Stimulated activated memory B cell treated with anti-CD40 and anti-IgM and Interleukin-4, amounts not matched to agents 10 μg/mL and 1 μg/mL and 100 μg/mL, for 72 hours (primary cell): ENCODE measurements around the gene POU4F1.
A peak's percentile ranks its signal among the peaks of the same experiment; 100 is the strongest.

Source experiments
- ATAC-seq: fragments of 150-1000 bp; cut with Tn5 transposase; 2 replicates; pipeline ENCODE4 v1.10.0; 2021
- H3K27ac Mint-ChIP-seq: one replicate; pipeline ENCODE4 v1.8.0; 2022; ENCODE audit warnings: mild to moderate bottlenecking, mixed read lengths
- H3K27me3 Mint-ChIP-seq: one replicate; pipeline ENCODE4 v1.8.0; 2022; ENCODE audit warnings: mixed read lengths
- H3K36me3 Mint-ChIP-seq: one replicate; pipeline ENCODE4 v1.8.0; 2022; ENCODE audit warnings: mixed read lengths
- H3K4me1 Mint-ChIP-seq: one replicate; pipeline ENCODE4 v1.8.0; 2022; ENCODE audit warnings: mixed read lengths
- H3K4me3 Mint-ChIP-seq: one replicate; pipeline ENCODE4 v1.8.0; 2022; ENCODE audit warnings: mild to moderate bottlenecking, moderate library complexity, mixed read lengths
- H3K9me3 Mint-ChIP-seq: one replicate; pipeline ENCODE4 v1.8.0; 2022; ENCODE audit warnings: mixed read lengths

The POU4F1 gene

DNA sequence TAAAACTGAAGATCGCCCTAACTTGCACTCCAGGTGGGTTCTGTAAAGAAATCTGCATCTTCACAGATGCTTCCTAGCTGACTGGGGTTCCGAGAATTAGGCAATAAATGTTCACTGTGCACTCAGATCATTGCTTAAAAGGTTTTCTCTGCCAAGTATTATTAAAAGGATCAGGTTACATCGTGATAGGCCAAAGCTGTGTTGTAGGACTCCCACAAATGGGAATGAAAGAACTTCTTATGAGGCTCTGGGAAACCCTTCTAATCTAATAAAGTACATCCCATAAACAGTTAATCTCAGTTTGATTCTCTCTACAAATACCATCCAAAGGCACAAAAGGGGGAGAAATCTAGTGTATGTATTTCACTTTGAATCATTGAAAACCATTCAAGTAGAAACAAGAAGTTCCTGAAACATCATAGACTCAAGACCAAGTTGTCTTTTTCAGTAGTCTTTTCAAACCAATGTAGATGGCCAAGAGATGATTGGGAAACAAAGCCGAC, 7.1 kb upstream of the POU4F1 start:
- ATAC-seq: no peak
- H3K27ac Mint-ChIP-seq: no peak overlapping the region
- peaks cover 54% of the 10 kb centered on the region for H3K27me3 Mint-ChIP-seq
- no peaks in the 10 kb centered on the region for H3K9me3 Mint-ChIP-seq
- H3K36me3 Mint-ChIP-seq: peaks cover 14% of the 10 kb centered on the region
- peaks cover 40% of the 10 kb centered on the region for H3K4me1 Mint-ChIP-seq
- no peak overlapping the region for H3K4me3 Mint-ChIP-seq

DNA sequence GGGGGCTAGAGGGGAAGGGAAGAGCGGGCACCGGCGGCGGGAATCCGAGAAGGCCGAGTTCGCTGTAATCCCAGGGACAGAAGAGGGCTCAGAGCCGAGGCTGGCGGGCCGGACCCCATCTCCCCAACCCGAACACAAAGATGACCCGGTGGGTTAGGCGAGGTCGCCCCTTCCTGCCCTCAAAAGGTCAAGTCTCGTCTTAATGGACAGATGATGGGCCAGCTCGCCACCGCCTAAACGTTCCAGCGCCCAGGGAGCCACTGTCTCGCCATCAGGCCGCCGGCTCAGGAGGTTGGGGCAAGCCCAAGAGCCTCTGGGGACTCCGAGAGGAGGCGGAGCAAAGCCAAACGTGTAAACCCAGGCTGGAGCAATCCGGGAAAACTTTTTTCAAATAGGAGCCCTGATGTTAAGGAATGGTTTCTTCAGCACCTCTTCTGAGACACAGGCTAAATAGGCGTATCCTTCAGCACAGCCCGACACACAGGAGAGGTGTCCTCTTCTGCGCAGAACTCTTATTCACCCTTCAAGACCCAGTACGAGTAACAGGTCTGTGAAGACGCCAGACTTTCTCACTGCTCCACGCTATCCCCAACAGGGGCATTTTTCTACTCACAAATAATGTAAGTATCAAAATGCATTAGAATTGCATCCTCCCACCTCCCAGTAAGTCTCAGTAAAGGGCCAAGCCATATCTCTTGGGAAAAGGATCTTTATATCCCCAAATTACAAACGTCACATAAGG, 6.3 kb upstream of the POU4F1 start:
- Mint-ChIP-seq H3K4me1 (peaks cover 40% of the 10 kb centered on the region), H3K4me3 (peak overlapping the region; percentile 91), H3K27ac (no peak overlapping the region), H3K9me3 (no peaks in the 10 kb centered on the region), H3K27me3 (peaks cover 62% of the 10 kb centered on the region), H3K36me3 (peaks cover 6% of the 10 kb centered on the region)
- ATAC-seq: no peak

GRCh38 chr13:78608688-78609463, 5.5 kb upstream of the POU4F1 start:
- H3K36me3 Mint-ChIP-seq: no peaks in the 10 kb centered on the region
- no peak overlapping the region for H3K27ac Mint-ChIP-seq
- peaks cover 70% of the 10 kb centered on the region for H3K27me3 Mint-ChIP-seq
- no peak for ATAC-seq
- H3K9me3 Mint-ChIP-seq: no peaks in the 10 kb centered on the region
- H3K4me3 Mint-ChIP-seq: peak overlapping the region; percentile 91
- H3K4me1 Mint-ChIP-seq: peaks cover 44% of the 10 kb centered on the region

DNA sequence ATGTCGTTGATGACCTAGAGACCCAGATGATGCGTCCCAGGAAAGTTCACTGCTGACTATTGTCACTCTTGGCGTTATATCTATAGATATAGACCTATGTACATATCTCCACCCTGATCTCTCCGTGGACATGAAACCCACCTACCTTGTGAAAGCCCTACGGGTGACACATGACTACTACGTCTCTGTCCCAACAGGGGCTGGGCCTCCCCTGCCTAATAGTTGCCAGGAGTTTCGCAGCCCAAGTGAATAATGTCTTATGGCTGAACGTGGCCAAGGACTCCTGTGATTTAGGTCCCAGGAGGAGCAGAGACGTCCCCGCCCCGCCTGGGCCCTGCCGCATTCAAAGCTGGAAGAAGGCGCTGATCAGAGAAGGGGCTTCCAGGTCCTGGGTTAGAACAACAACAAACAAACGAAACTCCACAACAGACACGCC, 4.9 kb upstream of the POU4F1 start:
- H3K4me3 Mint-ChIP-seq: peak overlapping the region; percentile 50
- no peak for ATAC-seq
- no peaks in the 10 kb centered on the region for H3K9me3 Mint-ChIP-seq
- peaks cover 51% of the 10 kb centered on the region for H3K4me1 Mint-ChIP-seq
- H3K27ac Mint-ChIP-seq: no peak overlapping the region
- peaks cover 76% of the 10 kb centered on the region for H3K27me3 Mint-ChIP-seq
- no peaks in the 10 kb centered on the region for H3K36me3 Mint-ChIP-seq

DNA sequence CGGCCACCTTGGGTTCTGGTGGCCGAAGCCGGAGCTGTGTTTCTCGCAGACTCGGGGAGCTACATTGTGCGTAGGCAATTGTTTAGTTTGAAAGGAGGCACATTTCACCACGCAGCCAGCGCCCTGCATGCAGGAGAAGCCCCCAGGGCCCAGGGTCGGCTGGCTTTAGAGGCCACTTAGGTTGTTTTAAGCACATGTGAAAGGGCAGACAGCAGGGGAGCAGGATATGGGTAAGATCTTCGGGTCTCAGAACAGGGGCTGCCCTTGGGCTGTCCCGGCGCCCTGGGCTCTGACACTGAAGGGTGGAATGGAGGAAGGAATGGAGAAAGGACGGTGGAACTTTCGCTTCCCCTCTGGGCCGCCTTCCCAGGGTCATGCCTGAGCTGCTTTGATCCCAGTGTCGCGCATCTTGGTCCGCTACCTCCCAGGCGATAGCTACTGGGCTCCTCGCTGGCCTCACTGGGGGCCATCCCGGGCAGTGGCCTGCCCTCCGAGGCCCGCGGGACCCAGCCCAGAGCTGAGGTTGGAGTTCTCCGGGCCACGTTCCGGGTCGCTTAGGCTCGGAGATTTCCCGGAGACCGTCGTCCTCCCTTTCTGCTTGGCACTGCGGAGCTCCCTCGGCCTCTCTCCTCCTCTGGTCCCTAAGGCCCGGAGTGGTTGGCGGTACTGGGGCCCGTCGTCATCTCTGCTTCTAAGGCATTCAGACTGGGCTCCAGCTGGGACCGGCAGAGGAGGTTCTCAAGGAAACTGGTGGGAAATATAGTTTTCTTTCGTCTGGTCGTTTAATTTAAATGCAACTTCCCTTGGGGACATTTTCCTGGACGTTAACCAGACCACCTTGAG, 4.3 kb upstream of the POU4F1 start:
- no peaks in the 10 kb centered on the region for H3K9me3 Mint-ChIP-seq
- no peak overlapping the region for H3K4me3 Mint-ChIP-seq
- H3K27me3 Mint-ChIP-seq: peaks cover 82% of the 10 kb centered on the region
- no peak overlapping the region for H3K27ac Mint-ChIP-seq
- H3K36me3 Mint-ChIP-seq: no peaks in the 10 kb centered on the region
- no peak for ATAC-seq
- H3K4me1 Mint-ChIP-seq: peaks cover 54% of the 10 kb centered on the region

DNA sequence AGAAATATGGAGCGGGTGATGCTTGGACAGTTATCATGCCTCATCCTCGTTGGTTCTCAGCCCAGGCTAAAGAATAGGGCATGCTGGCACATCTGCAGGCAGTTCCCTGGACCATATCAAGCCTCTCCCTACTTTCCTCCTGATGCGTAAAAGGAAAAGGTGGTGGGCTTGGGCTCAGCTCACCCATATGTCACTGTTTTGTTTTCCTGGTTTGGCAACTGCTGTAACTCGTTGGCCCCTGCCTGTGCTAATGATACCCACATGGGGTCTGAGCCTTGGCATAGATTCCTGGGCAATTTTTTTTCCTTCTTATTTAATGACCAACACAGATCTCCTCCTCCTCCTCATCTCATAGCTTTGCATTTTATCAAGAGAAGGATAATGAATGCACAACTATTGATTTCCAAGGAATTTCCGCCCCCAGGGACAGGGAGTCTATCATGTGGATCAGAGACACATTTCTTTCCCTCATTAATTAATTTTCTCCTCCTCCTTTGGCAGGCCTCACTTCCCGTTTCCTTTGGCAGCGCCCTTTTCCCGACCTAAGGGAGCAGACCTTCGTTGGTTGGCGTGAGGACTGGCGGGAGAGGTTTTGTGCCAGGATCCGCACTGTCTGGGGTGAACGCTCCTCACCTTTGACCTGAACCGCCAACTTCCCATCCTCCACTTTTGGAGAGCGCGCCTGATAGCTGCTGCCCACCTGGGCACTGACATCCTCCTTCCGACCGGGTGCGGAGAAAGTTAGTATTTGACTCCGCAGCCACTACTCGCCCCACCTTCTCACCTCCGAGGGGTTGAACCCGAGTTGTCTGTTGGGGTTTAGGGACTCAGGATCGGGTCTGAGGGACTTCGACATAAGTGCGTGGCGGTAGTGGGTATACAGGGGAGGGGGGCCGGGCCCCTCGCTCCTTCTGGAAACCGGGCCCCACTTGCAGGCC, 3.4 kb upstream of the POU4F1 start:
- H3K36me3 Mint-ChIP-seq: no peaks in the 10 kb centered on the region
- H3K4me1 Mint-ChIP-seq: peaks cover 60% of the 10 kb centered on the region
- H3K4me3 Mint-ChIP-seq: no peak overlapping the region
- H3K9me3 Mint-ChIP-seq: no peaks in the 10 kb centered on the region
- H3K27ac Mint-ChIP-seq: no peak overlapping the region
- H3K27me3 Mint-ChIP-seq: peaks cover 89% of the 10 kb centered on the region
- ATAC-seq: no peak

GRCh38 chr13:78604782-78605611, 1.6 kb upstream of the POU4F1 start:
- Mint-ChIP-seq H3K9me3 (no peaks in the 10 kb centered on the region), H3K36me3 (no peaks in the 10 kb centered on the region), H3K4me1 (peaks cover 64% of the 10 kb centered on the region), H3K4me3 (no peak overlapping the region), H3K27ac (no peak overlapping the region), H3K27me3 (peaks cover 98% of the 10 kb centered on the region)
- ATAC-seq: no peak

DNA sequence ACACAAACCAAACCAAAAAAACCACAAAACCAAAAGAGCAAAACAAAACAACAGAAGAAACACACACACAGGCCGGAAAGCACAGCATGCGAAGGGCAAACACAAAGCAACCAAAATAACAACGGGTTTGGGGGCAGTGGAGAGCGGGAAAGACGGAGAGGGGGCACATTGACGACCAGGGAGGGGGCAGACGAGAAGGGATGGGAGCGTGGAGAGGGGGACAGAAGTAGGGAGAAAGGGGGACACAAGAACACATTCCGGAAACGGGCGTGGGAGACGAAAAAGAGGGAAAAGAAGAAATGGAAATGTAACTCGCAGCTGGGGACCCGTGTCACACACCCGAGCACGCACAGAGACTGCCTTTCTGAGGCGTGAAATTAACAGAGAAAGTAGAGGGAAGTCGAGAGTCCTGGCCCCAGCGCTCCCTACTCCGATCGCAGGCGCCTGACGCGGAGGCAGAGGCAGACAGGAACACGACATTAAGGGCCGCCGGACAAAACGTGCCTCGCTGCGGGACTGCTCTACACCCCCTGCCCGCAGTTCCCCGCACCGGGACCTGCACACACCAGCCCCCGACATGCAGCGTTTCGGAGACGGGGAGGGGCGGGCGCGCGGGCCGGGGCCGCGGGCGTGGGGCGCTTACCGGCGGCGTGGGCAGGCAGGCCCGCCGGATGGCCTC, 652 bp downstream of the POU4F1 start:
- Mint-ChIP-seq H3K36me3 (no peaks in the 10 kb centered on the region), H3K27me3 (peaks cover 90% of the 10 kb centered on the region), H3K4me1 (peaks cover 42% of the 10 kb centered on the region), H3K4me3 (peak overlapping the region; percentile 66), H3K9me3 (peaks cover 3% of the 10 kb centered on the region), H3K27ac (peak overlapping the region; percentile 80)
- no peak for ATAC-seq

DNA sequence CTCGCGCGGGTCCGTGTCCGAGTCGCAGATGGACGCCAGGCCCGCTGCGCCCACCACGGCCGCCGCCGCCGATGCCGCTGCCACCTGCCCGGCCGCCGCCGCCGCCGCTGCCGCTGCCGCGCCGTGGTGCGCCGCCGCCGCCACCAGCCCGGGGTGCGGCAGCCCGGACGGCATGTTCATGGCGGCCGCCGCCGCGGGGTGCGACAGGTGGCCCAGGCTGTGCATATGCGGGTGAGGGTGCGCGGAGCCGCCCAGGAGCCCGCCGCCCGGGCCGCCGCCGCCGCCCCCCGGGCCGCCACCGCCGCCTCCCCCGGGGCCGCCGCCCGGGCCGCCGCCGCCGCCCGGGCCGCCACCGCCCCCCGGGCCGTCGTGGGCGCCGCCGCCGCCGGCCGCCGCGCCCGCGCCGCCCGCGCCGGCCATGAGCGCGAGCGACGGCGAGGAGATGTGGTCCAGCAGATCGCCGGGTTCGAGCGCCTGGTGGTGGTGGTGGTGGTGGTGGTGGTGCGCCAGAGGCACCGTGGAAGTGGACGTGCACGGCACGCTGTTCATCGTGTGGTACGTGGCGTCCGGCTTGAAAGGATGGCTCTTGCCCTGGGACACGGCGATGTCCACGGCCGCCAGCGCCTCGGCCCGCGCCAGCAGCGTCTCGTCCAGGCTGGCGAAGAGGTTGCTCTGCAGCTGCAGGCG, 1.3 kb downstream of the POU4F1 start:
- no peaks in the 10 kb centered on the region for H3K36me3 Mint-ChIP-seq
- ATAC-seq: no peak
- peaks cover 3% of the 10 kb centered on the region for H3K9me3 Mint-ChIP-seq
- H3K4me3 Mint-ChIP-seq: peak overlapping the region; percentile 66
- peaks cover 90% of the 10 kb centered on the region for H3K27me3 Mint-ChIP-seq
- peak overlapping the region; percentile 80 for H3K27ac Mint-ChIP-seq
- H3K4me1 Mint-ChIP-seq: peaks cover 36% of the 10 kb centered on the region

- Mint-ChIP-seq H3K4me3 (peak overlapping the region; percentile 36), H3K36me3 (no peaks in the 10 kb centered on the region), H3K4me1 (peaks cover 32% of the 10 kb centered on the region), H3K9me3 (peaks cover 3% of the 10 kb centered on the region), H3K27me3 (peaks cover 87% of the 10 kb centered on the region), H3K27ac (no peak overlapping the region)
- no peak for ATAC-seq
These were observed 2.1 kb downstream of the POU4F1 start for GRCh38 chr13:78601124-78601873.

- H3K27me3 Mint-ChIP-seq: peaks cover 82% of the 10 kb centered on the region
- no peak for ATAC-seq
- no peak overlapping the region for H3K27ac Mint-ChIP-seq
- peaks cover 32% of the 10 kb centered on the region for H3K4me1 Mint-ChIP-seq
- H3K36me3 Mint-ChIP-seq: no peaks in the 10 kb centered on the region
- peak overlapping the region; percentile 36 for H3K4me3 Mint-ChIP-seq
- H3K9me3 Mint-ChIP-seq: peaks cover 3% of the 10 kb centered on the region
These were observed 3.0 kb downstream of the POU4F1 start for GRCh38 chr13:78600280-78600883.
